ENCODE data around the gene SEPTIN1. TPM values are rescaled to one million over a fixed set of nuclear protein-coding genes. Genes with fewer than 3 reads are reported as not detected.

Gene SEPTIN1
- total and polyA plus RNA-seq, 2 experiments from 2014 or later, result 0.21 to 3.9 TPM

- Mint-ChIP-seq H3K27me3 (ENCODE audit: insufficient read depth, low read depth, poor library complexity) (peaks cover 21% of the 10 kb centered on the region), H3K4me1 (peaks cover 21% of the 10 kb centered on the region), H3K27ac (peak overlapping the region; percentile 99), H3K4me3 (peak overlapping the region; percentile 96), H3K9me3 (peaks cover 4% of the 10 kb centered on the region; the same call in 2 of the 3 replicates), H3K36me3 (ENCODE audit: low read depth) (peaks cover 62% of the 10 kb centered on the region)
- Histone ChIP-seq H3K27ac (ENCODE audit: low read depth) (peak overlapping the region; percentile 94), H3K4me3 (peak overlapping the region; percentile 100), H3K4me1 (ENCODE audit: insufficient read depth) (peaks cover 3% of the 10 kb centered on the region; the same call in 1 of the 2 replicates), H3K9me2 (ENCODE audit: insufficient read depth) (no peaks in the 10 kb centered on the region), H3F3A (replicated peaks; ENCODE audit: low read depth) (0 out of 2 replicates have a peak, but pooled peaks cover 12% of the 10 kb centered on the region), H3K27me3 (ENCODE audit: insufficient read depth) (no peaks in the 10 kb centered on the region), H3K79me2 (replicated peaks; ENCODE audit: insufficient read depth) (peaks cover 16% of the 10 kb centered on the region), H4K20me1 (replicated peaks; ENCODE audit: insufficient read depth) (no peaks in the 10 kb centered on the region), H3K36me3 (ENCODE audit: insufficient read depth) (peaks cover 7% of the 10 kb centered on the region; the same call in 1 of the 2 replicates), H3K4me2 (peak overlapping the region; percentile 100), H2AFZ (peak overlapping the region; percentile 41; the same call in 1 of the 2 replicates)
- TF ChIP-seq ZNF331 (CRISPR knock-in tag; IDR thresholded peaks at IDR 0.05; ENCODE audit: low read depth), result no peak
- no peak for TF ChIP-seq REST (IDR thresholded peaks at IDR 0.05; ENCODE audit: unreplicated experiment)
- TF ChIP-seq ETS1 (IDR thresholded peaks at IDR 0.05), result no peak
- TF ChIP-seq POLR2AphosphoS5 (IDR thresholded peaks at IDR 0.05; ENCODE audit: low read depth), result no peak
- no peak for TF ChIP-seq EZH2phosphoT487 (IDR thresholded peaks at IDR 0.05; ENCODE audit: unreplicated experiment)
- no peak for TF ChIP-seq STAT1 (IDR thresholded peaks at IDR 0.05; ENCODE audit: unreplicated experiment)
- TF ChIP-seq CREB1 (CRISPR knock-in tag; IDR thresholded peaks at IDR 0.05; ENCODE audit: low read depth), result no peak
- no peak for TF ChIP-seq EZH2 (IDR thresholded peaks at IDR 0.05; ENCODE audit: low read depth, unreplicated experiment)
- TF ChIP-seq CTCF (conservative IDR thresholded peaks at IDR 0.05; ENCODE audit: low read depth in 2 of 2), result no peak
- no peak for TF ChIP-seq ZNF114 (CRISPR knock-in tag; IDR thresholded peaks at IDR 0.05)
- no peak for TF ChIP-seq JUNB (IDR thresholded peaks at IDR 0.05; ENCODE audit: unreplicated experiment)
- no peak for TF ChIP-seq ZNF462 (CRISPR knock-in tag; IDR thresholded peaks at IDR 0.05)
- no peak for TF ChIP-seq NANOG (IDR thresholded peaks at IDR 0.05; ENCODE audit: borderline replicate concordance)
- ATAC-seq, result peak; percentile 61
- peak; percentile 63 for DNase-seq (ENCODE audit: low spot score)
These were observed 27.8 kb downstream of the SEPTIN1 start for GRCh38 chr16:30354423-30355143.
